Keratinocyte (primary cell): ENCODE measurements around the gene TRIP13. TPM values are rescaled to one million over a fixed set of nuclear protein-coding genes. Genes with fewer than 3 reads are reported as not detected.

Experiments
- DNase-seq: peaks from one replicate; pipeline ENCODE4 v3.0.0-alpha.2; 2011; ENCODE audit warnings: low read depth, missing footprints, low spot score
- FAIRE-seq: peaks from 2 replicates; lab custom pipeline; 2011; peaks lifted over from hg19 to GRCh38; lab: Jason Lieb, UNC
- H2AFZ ChIP-seq: 2 replicates; pipeline ENCODE4 v1.6.0; 2012; ENCODE audit warnings: low read length, control low read depth, inconsistent platforms; ENCODE audit not compliant: control insufficient read depth
- H3K27ac ChIP-seq: 2 replicates; pipeline ENCODE4 v1.5.1; 2011; ENCODE audit warnings: low read length; ENCODE audit not compliant: control insufficient read depth, insufficient read depth
- H3K27me3 ChIP-seq: 3 replicates; pipeline ENCODE4 v1.6.0; 2011; ENCODE audit warnings: low read length; ENCODE audit not compliant: control insufficient read depth, insufficient read depth; ENCODE audit errors: extremely low read depth
- H3K36me3 ChIP-seq, 2 experiments: 2 replicates in 1 of 2; 3 replicates in 1 of 2; pipeline ENCODE4 v1.5.1; 2011; ENCODE audit warnings: low read length in 2 of 2, mild to moderate bottlenecking in 1 of 2; ENCODE audit not compliant: control insufficient read depth in 2 of 2, insufficient read depth in 2 of 2; ENCODE audit errors: extremely low read depth in 1 of 2
- H3K4me1 ChIP-seq: 3 replicates; pipeline ENCODE4 v1.5.1; 2011; ENCODE audit warnings: low read length; ENCODE audit not compliant: control insufficient read depth, insufficient read depth; ENCODE audit errors: extremely low read depth
- H3K4me2 ChIP-seq: 3 replicates; pipeline ENCODE4 v1.6.0; 2011; ENCODE audit warnings: low read depth, low read length; ENCODE audit not compliant: control insufficient read depth, insufficient read depth; ENCODE audit errors: extremely low read depth
- H3K4me3 ChIP-seq, 3 experiments: fragments of 200-600 bp in 1 of 3; sonication (generic) in 1 of 3; 2 replicates in 2 of 3; 3 replicates in 1 of 3; pipeline ENCODE4 v1.5.1; 2011 to 2016; ENCODE audit warnings: low read length in 3 of 3, mild to moderate bottlenecking in 3 of 3, control low read depth in 2 of 3, inconsistent platforms in 1 of 3, low read depth in 1 of 3, mixed read lengths in 1 of 3, mixed run types in 1 of 3, moderate library complexity in 1 of 3; ENCODE audit not compliant: control insufficient read depth in 2 of 3, insufficient read depth in 2 of 3; ENCODE audit errors: extremely low read depth in 1 of 3
- H3K79me2 ChIP-seq: 2 replicates; pipeline ENCODE4 v1.6.0; 2012; ENCODE audit warnings: low read length; ENCODE audit not compliant: control insufficient read depth, insufficient read depth
- H3K9ac ChIP-seq: 3 replicates; pipeline ENCODE4 v1.6.0; 2011; ENCODE audit warnings: low read length; ENCODE audit not compliant: control insufficient read depth, insufficient read depth; ENCODE audit errors: extremely low read depth
- H3K9me1 ChIP-seq: 3 replicates; pipeline ENCODE4 v1.6.0; 2011; ENCODE audit warnings: low read length; ENCODE audit not compliant: control insufficient read depth, insufficient read depth; ENCODE audit errors: extremely low read depth
- H3K9me3 ChIP-seq: 2 replicates; pipeline ENCODE4 v1.5.1; 2012; ENCODE audit warnings: low read depth, low read length; ENCODE audit not compliant: control insufficient read depth
- H4K20me1 ChIP-seq: 3 replicates; pipeline ENCODE4 v1.6.0; 2011; ENCODE audit warnings: low read length; ENCODE audit not compliant: control insufficient read depth, insufficient read depth; ENCODE audit errors: extremely low read depth
- EZH2 ChIP-seq: IDR thresholded peaks from one replicate; pipeline ENCODE4 v1.6.1; 2012; ENCODE audit warnings: inconsistent platforms, mild to moderate bottlenecking, low read length, moderate library complexity
- dilution Hi-C: fragments of 300-500 bp; cut with MboI; formaldehyde crosslinking; loops from one replicate; pipeline ENCODE4 v1.7.0; 2020; ENCODE audit warnings: low sequenced_read_pairs; ENCODE audit not compliant: extremely low pct_ligation_motif_present
- polyA plus RNA-seq, 5 experiments: library from polyadenylated mRNA; depleted of rRNA in 3 of 5; stranded (reverse) in 3 of 5; stranded (forward) in 1 of 5; unstranded in 1 of 5; fragments of >200 nt; gene quantifications; 1 replicate in 1 of 5; 2 replicates in 3 of 5; 3 replicates in 1 of 5; pipeline versions ENCODE4 v1.2.1 to v1.2.3, GENCODE V29; 2011 to 2012; ENCODE audit warnings: missing spikeins in 2 of 5, low read depth in 1 of 5, low replicate concordance in 1 of 5
- TF ChIP-seq, protein P1 (sequence below), 3 experiments: IDR thresholded peaks in 1 of 3; conservative IDR thresholded peaks in 1 of 3; optimal IDR thresholded peaks in 1 of 3; 2 replicates in 2 of 3; 3 replicates in 1 of 3; pipeline versions ENCODE3 to v1.5.1; 2011; ENCODE audit warnings: low read length in 3 of 3, mild to moderate bottlenecking in 3 of 3, moderate library complexity in 2 of 3, control low read depth in 1 of 3, inconsistent platforms in 1 of 3; ENCODE audit not compliant: insufficient read depth in 2 of 3; ENCODE audit errors: extremely low read depth in 1 of 3

The TRIP13 gene
- polyA plus RNA-seq, 1 donor (not counting 4 experiments of a cell fraction or from before 2014, with no cell fraction given): 37.8 TPM

DNA sequence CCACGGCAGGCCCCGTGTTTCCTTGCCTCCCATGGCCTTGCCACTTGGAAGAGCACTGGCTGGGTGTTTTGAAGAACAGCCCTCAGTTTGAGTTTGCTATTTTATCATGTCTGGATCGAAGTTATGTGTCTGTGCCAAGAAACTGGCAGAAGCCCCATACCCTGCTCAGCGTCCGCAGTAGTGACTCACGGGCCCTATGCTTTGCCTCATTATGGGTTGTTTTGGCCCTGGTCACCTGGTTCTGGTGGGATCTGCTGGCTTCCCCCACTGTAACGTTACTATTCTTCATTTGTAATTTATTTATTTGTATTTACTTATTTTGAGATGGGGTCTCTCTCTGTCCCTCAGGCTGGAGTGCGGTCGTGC lies 73.6 kb downstream of the TRIP13 start:
- Histone ChIP-seq H3K4me3 (no peak overlapping the region), H3K27ac (no peak overlapping the region), H3K27me3 (peaks cover 20% of the 10 kb centered on the region), H3K79me2 (no peaks in the 10 kb centered on the region), H4K20me1 (no peaks in the 10 kb centered on the region), H3K9ac (no peak overlapping the region), H2AFZ (no peak overlapping the region), H3K4me2 (no peak overlapping the region), H3K9me3 (no peaks in the 10 kb centered on the region), H3K9me1 (no peaks in the 10 kb centered on the region), H3K4me1 (no peaks in the 10 kb centered on the region), H3K36me3 (no peaks in the 10 kb centered on the region)
- TF ChIP-seq, protein P1, sequence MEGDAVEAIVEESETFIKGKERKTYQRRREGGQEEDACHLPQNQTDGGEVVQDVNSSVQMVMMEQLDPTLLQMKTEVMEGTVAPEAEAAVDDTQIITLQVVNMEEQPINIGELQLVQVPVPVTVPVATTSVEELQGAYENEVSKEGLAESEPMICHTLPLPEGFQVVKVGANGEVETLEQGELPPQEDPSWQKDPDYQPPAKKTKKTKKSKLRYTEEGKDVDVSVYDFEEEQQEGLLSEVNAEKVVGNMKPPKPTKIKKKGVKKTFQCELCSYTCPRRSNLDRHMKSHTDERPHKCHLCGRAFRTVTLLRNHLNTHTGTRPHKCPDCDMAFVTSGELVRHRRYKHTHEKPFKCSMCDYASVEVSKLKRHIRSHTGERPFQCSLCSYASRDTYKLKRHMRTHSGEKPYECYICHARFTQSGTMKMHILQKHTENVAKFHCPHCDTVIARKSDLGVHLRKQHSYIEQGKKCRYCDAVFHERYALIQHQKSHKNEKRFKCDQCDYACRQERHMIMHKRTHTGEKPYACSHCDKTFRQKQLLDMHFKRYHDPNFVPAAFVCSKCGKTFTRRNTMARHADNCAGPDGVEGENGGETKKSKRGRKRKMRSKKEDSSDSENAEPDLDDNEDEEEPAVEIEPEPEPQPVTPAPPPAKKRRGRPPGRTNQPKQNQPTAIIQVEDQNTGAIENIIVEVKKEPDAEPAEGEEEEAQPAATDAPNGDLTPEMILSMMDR (optimal IDR thresholded peaks at IDR 0.05 in 1 of 3, IDR thresholded peaks at IDR 0.05 in 1 of 3, conservative IDR thresholded peaks at IDR 0.05 in 1 of 3; ENCODE audit: extremely low read depth in 1 of 3, insufficient read depth in 2 of 3, low read length in 3 of 3): no peak
- no peak for TF ChIP-seq EZH2
- dilution Hi-C loops: no loop called here
- DNase-seq (no peak), FAIRE-seq (no peak)

DNA sequence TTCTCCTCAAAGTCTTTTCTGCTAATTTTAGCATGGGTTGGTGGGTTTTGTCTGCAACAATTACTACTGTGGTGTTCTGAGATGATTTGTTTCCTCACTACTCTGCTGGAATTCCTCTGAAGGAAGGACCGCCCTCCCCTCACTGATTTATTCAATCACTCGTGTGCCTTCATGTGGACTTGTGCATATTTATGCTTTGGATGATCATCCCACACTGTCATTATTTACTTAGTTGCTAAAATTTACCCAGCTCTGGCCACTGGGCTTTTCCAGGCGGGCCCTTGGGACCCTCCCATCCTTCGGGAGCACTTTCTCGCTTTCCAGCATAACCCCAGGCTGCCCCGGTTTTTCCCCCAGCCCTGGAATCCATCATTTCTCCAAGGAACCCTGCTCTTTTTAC lies 74.3 kb downstream of the TRIP13 start:
- H3K9me1 ChIP-seq: no peaks in the 10 kb centered on the region
- peaks cover 14% of the 10 kb centered on the region for H3K27me3 ChIP-seq
- H3K9me3 ChIP-seq: no peaks in the 10 kb centered on the region
- H3K4me3 ChIP-seq: no peak overlapping the region
- H4K20me1 ChIP-seq: no peaks in the 10 kb centered on the region
- DNase-seq: no peak
- no peak overlapping the region for H2AFZ ChIP-seq
- FAIRE-seq: no peak
- no peaks in the 10 kb centered on the region for H3K4me1 ChIP-seq
- dilution Hi-C loops: no loop called here
- no peak overlapping the region for H3K9ac ChIP-seq
- TF ChIP-seq, protein P1 (optimal IDR thresholded peaks at IDR 0.05 in 1 of 3, IDR thresholded peaks at IDR 0.05 in 1 of 3, conservative IDR thresholded peaks at IDR 0.05 in 1 of 3; ENCODE audit: extremely low read depth in 1 of 3, insufficient read depth in 2 of 3, low read length in 3 of 3): no peak
- no peak for TF ChIP-seq EZH2
- H3K4me2 ChIP-seq: no peak overlapping the region
- no peaks in the 10 kb centered on the region for H3K79me2 ChIP-seq
- no peaks in the 10 kb centered on the region for H3K36me3 ChIP-seq
- H3K27ac ChIP-seq: no peak overlapping the region

Other genes with a start within 250 kb of the TRIP13 start
- 0.88 to 2.5 TPM (median 1.1 TPM) in 3 replicates for gene TPPP, start 199.5 kb upstream of the TRIP13 start, polyA plus RNA-seq
- 0.14 to 0.18 TPM in 2 of 3 replicates, not detected in the other for gene ZDHHC11B, start 108.2 kb upstream of the TRIP13 start, polyA plus RNA-seq
- 0.29 to 0.62 TPM (median 0.33 TPM) in 3 replicates for gene ZDHHC11, start 41.9 kb upstream of the TRIP13 start, polyA plus RNA-seq
- gene BRD9, start 83 bp upstream of the TRIP13 start, polyA plus RNA-seq: 9.0 to 14.4 TPM (median 10.1 TPM) in 3 replicates
- 0.13 TPM in 1 of 3 replicates, not detected in the others for gene NKD2, start 115.9 kb downstream of the TRIP13 start, polyA plus RNA-seq
- 1.5 to 2.4 TPM (median 2.3 TPM) in 3 replicates for gene SLC12A7, start 219.2 kb downstream of the TRIP13 start, polyA plus RNA-seq